ENCODE results near the gene TRIM71.
"Not testable (repeated sequence)": the region's sequence is repeated elsewhere in the genome, so short reads cannot be mapped to it uniquely, and the experiment has no call there.

The TRIM71 gene

GRCh38 chr3:32895701-32896100, 77.9 kb downstream of the TRIM71 start:
- no peak for DNase-seq

- no peak for DNase-seq
Measured at GRCh38 chr3:32896143-32896542, 78.3 kb downstream of the TRIM71 start.

- no peak for DNase-seq
Measured at GRCh38 chr3:32897001-32897601, 79.3 kb downstream of the TRIM71 start.

- DNase-seq = no peak
Measured at GRCh38 chr3:32897981-32898623, 80.3 kb downstream of the TRIM71 start.

- no peak for DNase-seq
Measured at GRCh38 chr3:32899265-32899664, 81.5 kb downstream of the TRIM71 start.

- DNase-seq = no peak
Measured at GRCh38 chr3:32901005-32901932, 83.5 kb downstream of the TRIM71 start.

GRCh38 chr3:32902887-32903371, 85.1 kb downstream of the TRIM71 start:
- not testable (repeated sequence) for DNase-seq

GRCh38 chr3:32903953-32904352, 86.2 kb downstream of the TRIM71 start:
- no peak for DNase-seq

- DNase-seq = no peak
Measured at GRCh38 chr3:32909999-32910398, 92.2 kb downstream of the TRIM71 start.

- no peak for DNase-seq
Measured at GRCh38 chr3:32910954-32911353, 93.2 kb downstream of the TRIM71 start.

- DNase-seq = no peak
Measured at GRCh38 chr3:32912046-32912445, 94.2 kb downstream of the TRIM71 start.

GRCh38 chr3:32913790-32914446, 96.1 kb downstream of the TRIM71 start:
- no peak for DNase-seq

- DNase-seq = no peak
Measured at GRCh38 chr3:32919920-32920319, 102.1 kb downstream of the TRIM71 start.

- no peak for DNase-seq
Measured at GRCh38 chr3:32922078-32922477, 104.3 kb downstream of the TRIM71 start.

- no peak for DNase-seq
Measured at GRCh38 chr3:32930161-32930560, 112.4 kb downstream of the TRIM71 start.

- DNase-seq = not testable (repeated sequence)
Measured at GRCh38 chr3:32931273-32931672, 113.5 kb downstream of the TRIM71 start.

- no peak for DNase-seq
Measured at GRCh38 chr3:32934150-32934742, 116.4 kb downstream of the TRIM71 start.

GRCh38 chr3:32937331-32937730, 119.5 kb downstream of the TRIM71 start:
- DNase-seq = no peak

- not testable (repeated sequence) for DNase-seq
Measured at GRCh38 chr3:32939531-32940284, 121.9 kb downstream of the TRIM71 start.

- DNase-seq = no peak
Measured at GRCh38 chr3:32940726-32941125, 122.9 kb downstream of the TRIM71 start.

GRCh38 chr3:32945136-32945535, 127.3 kb downstream of the TRIM71 start:
- no peak for DNase-seq

- not testable (repeated sequence) for DNase-seq
Measured at GRCh38 chr3:32945598-32945997, 127.8 kb downstream of the TRIM71 start.

Data from NCI-H1436 treated with DMSO at 0.1 percent for 48 hours (cell line).